Endothelial cell of umbilical vein (primary cell): Measurements from ENCODE around the gene ISX. TPM values are rescaled to one million over a fixed set of nuclear protein-coding genes. Genes with fewer than 3 reads are reported as not detected.

Source experiments
- BruUV-seq: library from RNA; stranded (reverse); fragments of 400-500 nt; replicated peaks from 2 replicates; lab custom pipeline; 2021; lab: Mats Ljungman, UMichigan
- CTCF ChIA-PET: fragments of 300-600, 350-600 bp; sonication (Branson Sonifier 250); formaldehyde crosslinking; loops from one replicate; lab custom pipeline; 2021; ENCODE audit warnings: antibody characterized with exemption, inconsistent platforms; lab: Charles Lee
- POLR2A ChIA-PET: fragments of 300-600, 350-600 bp; sonication (Branson Sonifier 250); formaldehyde crosslinking; loops from one replicate; lab custom pipeline; 2021; ENCODE audit warnings: antibody characterized with exemption, inconsistent platforms; lab: Charles Lee
- DNase-seq: peaks from one replicate; pipeline ENCODE4 v3.0.0-alpha.2; 2011; ENCODE audit warnings: low read depth, low spot score
- FAIRE-seq: peaks from 2 replicates; lab custom pipeline; 2011; peaks lifted over from hg19 to GRCh38; lab: Jason Lieb, UNC
- H2AFZ ChIP-seq: 2 replicates; pipeline ENCODE4 v1.6.0; 2012; ENCODE audit warnings: low read depth, low read length, control low read depth, inconsistent platforms
- H3K27ac ChIP-seq: 2 replicates; pipeline ENCODE4 v1.5.1; 2011; ENCODE audit warnings: low read depth, mild to moderate bottlenecking, control low read depth, low read length, moderate library complexity; ENCODE audit not compliant: insufficient read depth
- H3K27me3 ChIP-seq, 2 experiments: 2 replicates each; pipeline versions ENCODE4 v1.6.0 to v1.6.1; 2011; ENCODE audit warnings: low read length in 2 of 2, mixed read lengths in 1 of 2; ENCODE audit not compliant: control insufficient read depth in 2 of 2, insufficient read depth in 2 of 2
- H3K36me3 ChIP-seq, 2 experiments: 2 replicates in 1 of 2; 3 replicates in 1 of 2; pipeline ENCODE4 v1.5.1; 2011; ENCODE audit warnings: low read length in 2 of 2, mild to moderate bottlenecking in 1 of 2, moderate library complexity in 1 of 2; ENCODE audit not compliant: control insufficient read depth in 2 of 2, insufficient read depth in 2 of 2; ENCODE audit errors: extremely low read depth in 1 of 2
- H3K4me1 ChIP-seq: 3 replicates; pipeline ENCODE4 v1.5.1; 2011; ENCODE audit warnings: mild to moderate bottlenecking, low read length; ENCODE audit not compliant: control insufficient read depth, insufficient read depth; ENCODE audit errors: extremely low read depth
- H3K4me2 ChIP-seq: 2 replicates; pipeline ENCODE4 v1.6.1; 2011; ENCODE audit warnings: low read length, control low read depth, mixed read lengths; ENCODE audit not compliant: insufficient read depth
- H3K4me3 ChIP-seq, 3 experiments: fragments of 200-600 bp in 1 of 3; sonication (generic), shearing (Covaris generic) in 1 of 3; replicated peaks in 1 of 3; 2 replicates each; pipeline ENCODE4 v1.5.1; 2011 to 2016; ENCODE audit warnings: control low read depth in 3 of 3, low read length in 3 of 3, mild to moderate bottlenecking in 2 of 3, inconsistent platforms in 1 of 3, low read depth in 1 of 3, moderate library complexity in 1 of 3; ENCODE audit not compliant: insufficient read depth in 1 of 3
- H3K79me2 ChIP-seq: 2 replicates; pipeline ENCODE4 v1.6.0; 2012; ENCODE audit warnings: low read length, inconsistent platforms; ENCODE audit not compliant: control insufficient read depth, insufficient read depth
- H3K9ac ChIP-seq: replicated peaks from 2 replicates; pipeline ENCODE3; 2011; ENCODE audit warnings: low read length, control low read depth; ENCODE audit not compliant: insufficient read depth; ENCODE audit errors: extremely low read depth
- H3K9me1 ChIP-seq: replicated peaks from 3 replicates; pipeline ENCODE4 v1.6.0; 2011; ENCODE audit warnings: mild to moderate bottlenecking, low read length; ENCODE audit not compliant: control insufficient read depth, insufficient read depth; ENCODE audit errors: extremely low read depth
- H3K9me3 ChIP-seq: replicated peaks from 2 replicates; pipeline ENCODE4 v1.5.1; 2012; ENCODE audit warnings: low read length, inconsistent platforms; ENCODE audit not compliant: control insufficient read depth, insufficient read depth
- H4K20me1 ChIP-seq: replicated peaks from 2 replicates; pipeline ENCODE3; 2011; ENCODE audit warnings: mild to moderate bottlenecking, low read length; ENCODE audit not compliant: control insufficient read depth, insufficient read depth; ENCODE audit errors: extremely low read depth
- CTCF ChIP-seq, 2 donors: IDR thresholded peaks; 1 replicate in 1 of 2; 2 replicates in 1 of 2; pipeline ENCODE4 v1.5.1; 2011; ENCODE audit warnings: low read length in 2 of 2, mild to moderate bottlenecking in 2 of 2, moderate library complexity in 2 of 2, control low read depth in 1 of 2, inconsistent platforms in 1 of 2, low read depth in 1 of 2; ENCODE audit not compliant: insufficient read depth in 1 of 2; ENCODE audit errors: extremely low read depth in 1 of 2
- EZH2 ChIP-seq: IDR thresholded peaks from 2 replicates; pipeline ENCODE4 v1.6.1; 2012; ENCODE audit warnings: borderline replicate concordance, low read depth, mild to moderate bottlenecking, moderate library complexity, low read length, inconsistent platforms; ENCODE audit not compliant: severe bottlenecking
- JUN ChIP-seq: IDR thresholded peaks from 2 replicates; pipeline ENCODE4 v1.6.1; 2011; ENCODE audit warnings: borderline replicate concordance, low read depth; ENCODE audit not compliant: insufficient read length, insufficient read depth
- POLR2A ChIP-seq: IDR thresholded peaks from 2 replicates; pipeline ENCODE4 v1.6.1; 2012; ENCODE audit warnings: low read depth, mild to moderate bottlenecking, control low read depth, low read length
- POLR2AphosphoS5 ChIP-seq: IDR thresholded peaks from 2 replicates; pipeline ENCODE4 v1.6.1; 2012; ENCODE audit warnings: low read depth, mild to moderate bottlenecking, control low read depth, low read length, moderate library complexity; ENCODE audit not compliant: insufficient read depth
- dilution Hi-C: fragments of 300-500 bp; cut with MboI; formaldehyde crosslinking; loops from one replicate; pipeline ENCODE4 v1.15.0; 2019; ENCODE audit warnings: low sequenced_read_pairs; ENCODE audit not compliant: extremely low pct_ligation_motif_present
- intact Hi-C: fragments of 100-400 bp; cut with micrococcal nuclease; formaldehyde crosslinking; loops from one replicate; pipeline ENCODE4 v1.10.0; 2022
- polyA plus RNA-seq, 4 experiments: library from polyadenylated mRNA; depleted of rRNA in 3 of 4; stranded (reverse) in 3 of 4; unstranded in 1 of 4; fragments of >200 nt; gene quantifications; 2 replicates each; pipeline versions ENCODE4 v1.2.1 to v1.2.3, GENCODE V29; 2011 to 2012; ENCODE audit warnings: missing spikeins in 1 of 4
- total RNA-seq: library from RNA; stranded (reverse); gene quantifications from 2 replicates; pipeline ENCODE4 v1.2.3, GENCODE V29; 2021

The ISX gene
- total and polyA plus RNA-seq, 2 donors (not counting 3 experiments of a cell fraction or from before 2014, with no cell fraction given): not detected

- TF ChIP-seq POLR2A (no peak), CTCF (IDR thresholded peaks at IDR 0.05; ENCODE audit: extremely low read depth in 1 of 2, insufficient read depth in 1 of 2, low read depth in 1 of 2, low read length in 2 of 2) (no peak), JUN (no peak), EZH2 (no peak)
- CTCF ChIA-PET: no interaction called here
Measured at GRCh38 chr22:35037089-35037488, 28.9 kb upstream of the ISX start.

GRCh38 chr22:35039625-35040024, 26.3 kb upstream of the ISX start:
- no peak overlapping the region for H3K9ac ChIP-seq
- ChIA-PET POLR2A (no interaction called here), CTCF (no interaction called here)
- H2AFZ ChIP-seq: no peak overlapping the region
- intact Hi-C loops (no loop called here), dilution Hi-C loops (no loop called here)
- H3K27me3 ChIP-seq: no peaks in the 10 kb centered on the region
- H3K4me1 ChIP-seq: no peaks in the 10 kb centered on the region
- H3K36me3 ChIP-seq: no peaks in the 10 kb centered on the region
- DNase-seq (no peak), FAIRE-seq (no peak)
- no peaks in the 10 kb centered on the region for H4K20me1 ChIP-seq
- no peak overlapping the region for H3K4me2 ChIP-seq
- TF ChIP-seq POLR2AphosphoS5: no peak
- no peaks in the 10 kb centered on the region for H3K9me1 ChIP-seq
- H3K79me2 ChIP-seq: no peaks in the 10 kb centered on the region
- H3K4me3 ChIP-seq: no peak overlapping the region
- BruUV-seq: no TSS peak
- H3K27ac ChIP-seq: no peak overlapping the region
- H3K9me3 ChIP-seq: peaks cover 2% of the 10 kb centered on the region

More at GRCh38 chr22:35037089-35037488, 28.9 kb upstream of the ISX start:
- no peak for DNase-seq
- dilution Hi-C loops (no loop called here), intact Hi-C loops (no loop called here)
- Histone ChIP-seq H2AFZ (no peak overlapping the region), H3K36me3 (no peaks in the 10 kb centered on the region), H3K4me1 (no peaks in the 10 kb centered on the region), H3K9me1 (no peaks in the 10 kb centered on the region), H3K79me2 (no peaks in the 10 kb centered on the region), H4K20me1 (no peaks in the 10 kb centered on the region), H3K4me3 (no peak overlapping the region), H3K9ac (no peak overlapping the region), H3K27ac (no peak overlapping the region), H3K27me3 (no peaks in the 10 kb centered on the region), H3K9me3 (peaks cover 3% of the 10 kb centered on the region), H3K4me2 (no peak overlapping the region)
- no peak for FAIRE-seq
- BruUV-seq: no TSS peak
- POLR2A ChIA-PET: no interaction called here
